ENCODE results near the gene UBE2R2.

DNA sequence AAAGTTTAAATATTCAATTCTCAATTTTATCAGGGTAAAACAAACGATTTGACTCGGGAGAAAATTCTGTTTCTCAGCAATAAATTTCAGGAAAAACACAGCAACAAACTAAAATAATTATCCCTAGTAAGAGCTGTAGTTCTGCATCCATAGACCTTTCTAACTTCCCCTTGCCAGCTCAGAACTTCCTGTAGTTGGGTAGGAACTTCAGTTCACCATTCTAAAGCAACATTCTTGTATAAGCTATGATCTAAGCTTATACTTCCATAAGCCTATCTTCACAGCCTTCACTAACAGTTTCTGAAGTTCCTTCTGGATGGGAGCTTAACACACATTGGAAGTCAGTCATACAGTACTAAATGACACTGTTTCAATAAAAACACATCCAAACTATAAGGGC lies 135.1 kb downstream of the UBE2R2 start:
- no peak for TF ChIP-seq EZH2 (IDR thresholded peaks at IDR 0.05; ENCODE audit: borderline replicate concordance)
- TF ChIP-seq, protein P1, sequence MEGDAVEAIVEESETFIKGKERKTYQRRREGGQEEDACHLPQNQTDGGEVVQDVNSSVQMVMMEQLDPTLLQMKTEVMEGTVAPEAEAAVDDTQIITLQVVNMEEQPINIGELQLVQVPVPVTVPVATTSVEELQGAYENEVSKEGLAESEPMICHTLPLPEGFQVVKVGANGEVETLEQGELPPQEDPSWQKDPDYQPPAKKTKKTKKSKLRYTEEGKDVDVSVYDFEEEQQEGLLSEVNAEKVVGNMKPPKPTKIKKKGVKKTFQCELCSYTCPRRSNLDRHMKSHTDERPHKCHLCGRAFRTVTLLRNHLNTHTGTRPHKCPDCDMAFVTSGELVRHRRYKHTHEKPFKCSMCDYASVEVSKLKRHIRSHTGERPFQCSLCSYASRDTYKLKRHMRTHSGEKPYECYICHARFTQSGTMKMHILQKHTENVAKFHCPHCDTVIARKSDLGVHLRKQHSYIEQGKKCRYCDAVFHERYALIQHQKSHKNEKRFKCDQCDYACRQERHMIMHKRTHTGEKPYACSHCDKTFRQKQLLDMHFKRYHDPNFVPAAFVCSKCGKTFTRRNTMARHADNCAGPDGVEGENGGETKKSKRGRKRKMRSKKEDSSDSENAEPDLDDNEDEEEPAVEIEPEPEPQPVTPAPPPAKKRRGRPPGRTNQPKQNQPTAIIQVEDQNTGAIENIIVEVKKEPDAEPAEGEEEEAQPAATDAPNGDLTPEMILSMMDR (IDR thresholded peaks at IDR 0.05; ENCODE audit: poor library complexity) = no peak
- no peak for TF ChIP-seq EZH2phosphoT487 (IDR thresholded peaks at IDR 0.05; ENCODE audit: low read depth, severe bottlenecking, unreplicated experiment)

All from hepatocyte (in vitro differentiated cells).